Cardiac atrium fibroblast (primary cell): Measurements from ENCODE around the gene THOC2. TPM values are rescaled to one million over a fixed set of nuclear protein-coding genes. Genes with fewer than 3 reads are reported as not detected.

Experiments used
- total RNA-seq: library from RNA; depleted of rRNA; stranded (reverse); fragments of >200 nt; gene quantifications from 2 replicates; pipeline ENCODE4 v1.2.3, GENCODE V29; 2015

THOC2 gene, protein sequence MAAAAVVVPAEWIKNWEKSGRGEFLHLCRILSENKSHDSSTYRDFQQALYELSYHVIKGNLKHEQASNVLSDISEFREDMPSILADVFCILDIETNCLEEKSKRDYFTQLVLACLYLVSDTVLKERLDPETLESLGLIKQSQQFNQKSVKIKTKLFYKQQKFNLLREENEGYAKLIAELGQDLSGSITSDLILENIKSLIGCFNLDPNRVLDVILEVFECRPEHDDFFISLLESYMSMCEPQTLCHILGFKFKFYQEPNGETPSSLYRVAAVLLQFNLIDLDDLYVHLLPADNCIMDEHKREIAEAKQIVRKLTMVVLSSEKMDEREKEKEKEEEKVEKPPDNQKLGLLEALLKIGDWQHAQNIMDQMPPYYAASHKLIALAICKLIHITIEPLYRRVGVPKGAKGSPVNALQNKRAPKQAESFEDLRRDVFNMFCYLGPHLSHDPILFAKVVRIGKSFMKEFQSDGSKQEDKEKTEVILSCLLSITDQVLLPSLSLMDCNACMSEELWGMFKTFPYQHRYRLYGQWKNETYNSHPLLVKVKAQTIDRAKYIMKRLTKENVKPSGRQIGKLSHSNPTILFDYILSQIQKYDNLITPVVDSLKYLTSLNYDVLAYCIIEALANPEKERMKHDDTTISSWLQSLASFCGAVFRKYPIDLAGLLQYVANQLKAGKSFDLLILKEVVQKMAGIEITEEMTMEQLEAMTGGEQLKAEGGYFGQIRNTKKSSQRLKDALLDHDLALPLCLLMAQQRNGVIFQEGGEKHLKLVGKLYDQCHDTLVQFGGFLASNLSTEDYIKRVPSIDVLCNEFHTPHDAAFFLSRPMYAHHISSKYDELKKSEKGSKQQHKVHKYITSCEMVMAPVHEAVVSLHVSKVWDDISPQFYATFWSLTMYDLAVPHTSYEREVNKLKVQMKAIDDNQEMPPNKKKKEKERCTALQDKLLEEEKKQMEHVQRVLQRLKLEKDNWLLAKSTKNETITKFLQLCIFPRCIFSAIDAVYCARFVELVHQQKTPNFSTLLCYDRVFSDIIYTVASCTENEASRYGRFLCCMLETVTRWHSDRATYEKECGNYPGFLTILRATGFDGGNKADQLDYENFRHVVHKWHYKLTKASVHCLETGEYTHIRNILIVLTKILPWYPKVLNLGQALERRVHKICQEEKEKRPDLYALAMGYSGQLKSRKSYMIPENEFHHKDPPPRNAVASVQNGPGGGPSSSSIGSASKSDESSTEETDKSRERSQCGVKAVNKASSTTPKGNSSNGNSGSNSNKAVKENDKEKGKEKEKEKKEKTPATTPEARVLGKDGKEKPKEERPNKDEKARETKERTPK (N-terminal part only)
- total RNA-seq = 36.1 and 43.1 TPM in 2 replicates

DNA sequence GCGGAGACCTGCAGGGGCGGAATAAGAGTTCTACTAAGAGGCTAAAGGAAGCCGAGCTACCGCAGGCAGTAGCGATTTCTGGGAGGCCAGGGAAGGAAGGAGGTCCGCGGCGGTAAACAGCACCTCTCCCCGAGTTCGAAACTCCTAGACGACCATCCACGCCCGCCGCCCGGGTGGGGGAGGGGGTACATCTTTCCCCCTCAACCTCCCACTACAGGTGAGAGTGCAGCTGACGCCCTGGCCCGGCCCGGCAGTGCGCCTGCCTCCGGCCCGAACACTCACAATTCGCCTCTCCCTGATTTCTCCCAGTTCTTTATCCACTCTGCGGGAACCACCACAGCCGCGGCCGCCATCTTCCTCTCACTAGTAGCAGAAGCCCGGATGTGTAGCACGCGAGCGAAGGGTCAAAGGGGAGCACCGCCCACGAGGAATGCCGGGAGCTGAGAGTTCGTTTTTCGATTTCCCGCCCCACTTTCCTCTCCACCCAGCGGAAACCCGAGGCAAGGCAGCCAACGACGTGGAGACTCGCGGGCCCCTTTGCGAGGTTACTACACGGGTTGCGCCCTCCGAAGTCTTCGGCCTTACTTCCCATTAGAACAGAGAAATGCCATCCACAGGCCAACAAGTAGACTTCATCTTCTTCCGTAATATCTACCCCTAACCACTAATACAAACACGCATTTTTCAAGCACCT is at the start of gene THOC2:
THOC2 (minus strand) TSS at position 383 of the 694 bp plus-strand sequence; CDS start at position 353, 30 bp downstream.

Other genes with a start within 250 kb of the THOC2 start
- 23.3 and 25.3 TPM in 2 replicates for gene XIAP, start 127.0 kb upstream of the THOC2 start, total RNA-seq
- 30.9 and 58.9 TPM in 2 replicates for gene STAG2, start 228.7 kb upstream of the THOC2 start, total RNA-seq